Gastrocnemius medialis (tissue), 4 donors: ENCODE data around the gene CAPN13. TPM values are rescaled to one million over a fixed set of nuclear protein-coding genes. Genes with fewer than 3 reads are reported as not detected.

Source experiments
- ATAC-seq, 2 donors: fragments of 150-250 bp; one replicate each; pipeline ENCODE4 v1.9.1; 2016
- DNase-seq, 2 donors: peaks; one replicate each; pipeline ENCODE4 v3.0.0-alpha.2; 2019
- H3K27ac ChIP-seq, 4 donors: fragments of 200-600 bp; sonication (generic); 1 replicate in 1 of 4; 2 replicates in 3 of 4; pipeline ENCODE4 v1.5.1; 2016 to 2018; ENCODE audit warnings: mild to moderate bottlenecking in 2 of 4, moderate library complexity in 1 of 4
- H3K27me3 ChIP-seq, 3 donors: fragments of 200-600 bp; sonication (generic) in 2 of 3; 1 replicate in 1 of 3; 2 replicates in 2 of 3; pipeline versions ENCODE4 v1.5.1 to v1.6.0; 2016 to 2019; ENCODE audit warnings: mild to moderate bottlenecking in 1 of 3, moderate library complexity in 1 of 3
- H3K36me3 ChIP-seq, 2 donors: fragments of 200-600 bp; sonication (generic) in 1 of 2; one replicate each; pipeline ENCODE4 v1.5.1; 2017 to 2018
- H3K4me1 ChIP-seq, 2 donors: fragments of 200-600 bp; sonication (generic) in 1 of 2; one replicate each; pipeline ENCODE4 v1.5.1; 2016 to 2017; ENCODE audit warnings: mild to moderate bottlenecking in 2 of 2
- H3K4me3 ChIP-seq, 4 donors: fragments of 200-600 bp; sonication (generic) in 3 of 4; 1 replicate in 1 of 4; 2 replicates in 3 of 4; pipeline ENCODE4 v1.5.1; 2016 to 2019; ENCODE audit warnings: mild to moderate bottlenecking in 2 of 4
- H3K9me3 ChIP-seq, 3 donors: fragments of 200-600 bp; sonication (generic) in 2 of 3; 1 replicate in 1 of 3; 2 replicates in 2 of 3; pipeline ENCODE4 v1.5.1; 2016 to 2019
- CTCF ChIP-seq, 5 experiments: fragments of 450-650 bp in 3 of 5; fragments of 200-600 bp in 2 of 5; sonication (generic) in 2 of 5; IDR thresholded peaks in 4 of 5; conservative IDR thresholded peaks in 1 of 5; 1 replicate in 4 of 5; 2 replicates in 1 of 5; pipeline ENCODE4 v1.5.1; 2016 to 2019; ENCODE audit warnings: antibody characterized with exemption in 5 of 5, mild to moderate bottlenecking in 3 of 5, moderate library complexity in 3 of 5
- POLR2A ChIP-seq, 2 donors: fragments of 450-650 bp; IDR thresholded peaks; one replicate each; pipeline ENCODE4 v1.6.1; 2017; ENCODE audit warnings: antibody characterized with exemption in 2 of 2, mild to moderate bottlenecking in 2 of 2, moderate library complexity in 2 of 2
- in situ Hi-C, 4 donors: fragments of 200-750 bp; cut with MboI; loops; one replicate each; pipeline versions ENCODE4 v1.15.0 to v1.8.0; 2017; ENCODE audit warnings: low sequenced_read_pairs in 4 of 4
- intact Hi-C: fragments of 100-400 bp; cut with DNase I; formaldehyde crosslinking; loops from one replicate; pipeline ENCODE4 v1.15.1; 2023; ENCODE audit warnings: low total_unique reads
- total RNA-seq, 4 donors: library from RNA; depleted of rRNA; stranded (reverse); fragments of >200 nt; gene quantifications; one replicate each; pipeline versions ENCODE4 v1.1.0 to v1.2.3, GENCODE V29; 2016

Gene CAPN13
- total RNA-seq, 4 donors from 2014 or later: 0.53 TPM; not detected in 3

GRCh38 chr2:30683236-30683956, 123.8 kb downstream of the CAPN13 start:
- no peaks in the 10 kb centered on the region for H3K27me3 ChIP-seq
- no peak overlapping the region for H3K27ac ChIP-seq
- intact Hi-C loops: no loop called here
- in situ Hi-C loops: no loop called here
- TF ChIP-seq CTCF (IDR thresholded peaks at IDR 0.05 in 4 of 5, conservative IDR thresholded peaks at IDR 0.05 in 1 of 5) (no peak), POLR2A (IDR thresholded peaks at IDR 0.05) (no peak)
- H3K36me3 ChIP-seq: no peaks in the 10 kb centered on the region
- DNase-seq: no peak
- H3K4me3 ChIP-seq: no peak overlapping the region
- ATAC-seq: no peak
- H3K4me1 ChIP-seq: peaks cover 0 to 3% of the 10 kb centered on the region in 2 donors
- no peaks in the 10 kb centered on the region for H3K9me3 ChIP-seq

DNA sequence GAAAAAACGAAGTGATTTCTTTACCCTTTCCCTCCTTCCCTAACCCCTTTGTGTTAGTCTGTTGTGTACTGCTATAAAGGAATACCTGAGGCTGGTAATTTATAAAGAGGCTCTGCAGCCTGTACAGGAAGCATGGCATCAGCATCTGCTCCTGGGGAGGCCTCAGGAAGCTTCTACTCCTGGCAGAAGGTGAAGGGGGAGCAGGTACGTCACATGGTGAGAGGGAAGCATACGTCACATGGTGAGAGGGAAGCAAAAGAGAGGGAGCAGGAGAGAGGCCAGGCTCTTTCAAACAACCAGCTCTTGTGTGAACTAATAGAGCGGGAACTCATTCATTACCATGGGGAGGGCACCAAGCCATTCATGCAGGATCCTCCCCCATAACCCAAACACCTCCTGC, 126.2 kb downstream of the CAPN13 start:
- DNase-seq (no peak), ATAC-seq (no peak)
- Histone ChIP-seq H3K4me3 (no peak overlapping the region), H3K27ac (no peak overlapping the region), H3K36me3 (no peaks in the 10 kb centered on the region), H3K27me3 (no peaks in the 10 kb centered on the region), H3K4me1 (no peaks in the 10 kb centered on the region), H3K9me3 (no peaks in the 10 kb centered on the region)
- intact Hi-C loops: no loop called here
- TF ChIP-seq CTCF (IDR thresholded peaks at IDR 0.05 in 4 of 5, conservative IDR thresholded peaks at IDR 0.05 in 1 of 5): no peak
- no peak for TF ChIP-seq POLR2A (IDR thresholded peaks at IDR 0.05)
- in situ Hi-C loops: no loop called here

GRCh38 chr2:30680121-30680520, 127.1 kb downstream of the CAPN13 start:
- Histone ChIP-seq H3K4me3 (no peak overlapping the region), H3K9me3 (no peaks in the 10 kb centered on the region), H3K27ac (no peak overlapping the region), H3K27me3 (no peaks in the 10 kb centered on the region), H3K36me3 (no peaks in the 10 kb centered on the region), H3K4me1 (no peaks in the 10 kb centered on the region)
- no peak for DNase-seq
- no peak for ATAC-seq
- intact Hi-C loops: no loop called here
- in situ Hi-C loops: no loop called here
- TF ChIP-seq CTCF (IDR thresholded peaks at IDR 0.05 in 4 of 5, conservative IDR thresholded peaks at IDR 0.05 in 1 of 5): no peak
- no peak for TF ChIP-seq POLR2A (IDR thresholded peaks at IDR 0.05)

- no peaks in the 10 kb centered on the region for H3K4me1 ChIP-seq
- DNase-seq: no peak
- no peak for ATAC-seq
- H3K9me3 ChIP-seq: no peaks in the 10 kb centered on the region
- in situ Hi-C loops (no loop called here), intact Hi-C loops (no loop called here)
- TF ChIP-seq POLR2A (IDR thresholded peaks at IDR 0.05) (no peak), CTCF (IDR thresholded peaks at IDR 0.05 in 4 of 5, conservative IDR thresholded peaks at IDR 0.05 in 1 of 5) (no peak)
- no peak overlapping the region for H3K4me3 ChIP-seq
- H3K27me3 ChIP-seq: no peaks in the 10 kb centered on the region
- H3K36me3 ChIP-seq: no peaks in the 10 kb centered on the region
- H3K27ac ChIP-seq: no peak overlapping the region
Measured at GRCh38 chr2:30679426-30680088, 127.7 kb downstream of the CAPN13 start.
